Raji (cell line): ENCODE data around the gene ILK.

Source experiments
- POLR2A ChIP-seq: IDR thresholded peaks from 2 replicates; pipeline ENCODE4 v1.6.1; 2011; ENCODE audit warnings: low read depth, low read length, control low read depth; ENCODE audit not compliant: insufficient read depth

The ILK gene

DNA sequence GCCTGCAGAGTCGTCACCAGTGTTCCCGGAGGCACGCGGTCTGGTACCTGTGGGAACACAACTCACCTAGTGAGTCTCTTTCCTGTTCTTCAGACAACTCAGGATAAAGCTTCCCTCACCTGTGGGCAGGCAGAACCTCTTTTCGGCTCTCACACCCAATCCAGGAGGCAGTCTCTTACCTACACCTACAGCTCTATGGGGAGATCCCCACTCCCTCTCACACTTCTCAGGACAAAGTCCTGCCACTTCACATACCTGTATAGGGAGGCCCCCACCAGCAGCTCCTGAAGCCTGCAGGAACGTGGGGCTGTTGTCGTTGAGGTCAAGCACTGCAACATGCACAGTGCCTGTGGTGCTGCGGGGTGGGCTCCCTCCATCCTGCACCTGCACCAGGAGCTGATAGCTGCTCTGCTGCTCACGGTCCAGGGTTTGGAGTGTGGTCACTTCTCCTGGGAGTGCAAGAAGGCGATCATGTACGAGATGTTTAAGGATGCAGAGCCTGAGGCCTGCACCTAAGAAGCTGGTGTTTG lies 27.9 kb downstream of the ILK start:
- no peak for TF ChIP-seq POLR2A

DNA sequence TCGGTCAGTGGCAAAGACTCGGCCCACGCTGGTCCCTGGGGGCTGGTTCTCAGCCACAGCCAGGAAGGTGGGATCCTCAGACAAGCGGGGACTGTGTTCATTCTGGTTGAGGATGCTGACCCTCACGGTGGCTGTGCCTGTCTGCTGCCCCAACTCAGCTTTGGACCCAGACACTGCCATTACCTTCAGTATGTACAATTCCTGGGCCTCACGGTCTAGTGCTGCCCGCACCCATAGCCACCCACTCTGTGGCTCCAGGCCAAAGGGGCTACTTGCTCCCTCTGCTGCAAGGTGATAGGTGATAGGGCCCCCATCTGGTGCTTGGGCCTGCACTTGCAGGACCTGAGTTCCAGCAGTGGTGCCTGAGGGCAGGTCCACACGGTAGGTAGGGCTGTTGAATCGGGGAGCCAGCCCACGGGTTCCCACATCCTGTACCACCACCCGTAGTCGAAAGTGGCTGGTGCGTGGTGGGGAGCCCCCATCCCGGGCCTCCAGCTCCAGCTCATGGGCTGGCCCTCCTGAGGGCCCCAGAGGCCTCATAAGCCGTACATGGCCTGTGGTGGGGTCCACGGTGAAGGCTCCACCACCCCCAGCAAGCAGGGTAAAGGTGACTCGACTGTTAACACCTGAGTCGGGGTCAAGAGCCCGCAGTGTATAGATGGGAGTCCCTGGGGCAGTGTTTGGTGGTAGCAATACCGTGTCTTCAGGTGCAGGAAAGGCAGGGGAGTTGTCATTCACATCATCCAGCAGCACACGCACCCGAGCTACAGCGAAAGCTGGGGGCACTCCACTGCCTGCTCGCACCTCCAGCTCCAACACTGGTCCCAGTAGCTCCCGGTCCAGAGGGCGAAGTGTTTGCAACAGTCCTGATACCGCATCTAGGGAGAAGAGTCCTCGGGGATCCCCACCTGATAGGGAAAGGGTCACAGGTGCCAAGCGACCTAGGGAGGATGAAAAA lies 28.8 kb downstream of the ILK start:
- TF ChIP-seq POLR2A = no peak

DNA sequence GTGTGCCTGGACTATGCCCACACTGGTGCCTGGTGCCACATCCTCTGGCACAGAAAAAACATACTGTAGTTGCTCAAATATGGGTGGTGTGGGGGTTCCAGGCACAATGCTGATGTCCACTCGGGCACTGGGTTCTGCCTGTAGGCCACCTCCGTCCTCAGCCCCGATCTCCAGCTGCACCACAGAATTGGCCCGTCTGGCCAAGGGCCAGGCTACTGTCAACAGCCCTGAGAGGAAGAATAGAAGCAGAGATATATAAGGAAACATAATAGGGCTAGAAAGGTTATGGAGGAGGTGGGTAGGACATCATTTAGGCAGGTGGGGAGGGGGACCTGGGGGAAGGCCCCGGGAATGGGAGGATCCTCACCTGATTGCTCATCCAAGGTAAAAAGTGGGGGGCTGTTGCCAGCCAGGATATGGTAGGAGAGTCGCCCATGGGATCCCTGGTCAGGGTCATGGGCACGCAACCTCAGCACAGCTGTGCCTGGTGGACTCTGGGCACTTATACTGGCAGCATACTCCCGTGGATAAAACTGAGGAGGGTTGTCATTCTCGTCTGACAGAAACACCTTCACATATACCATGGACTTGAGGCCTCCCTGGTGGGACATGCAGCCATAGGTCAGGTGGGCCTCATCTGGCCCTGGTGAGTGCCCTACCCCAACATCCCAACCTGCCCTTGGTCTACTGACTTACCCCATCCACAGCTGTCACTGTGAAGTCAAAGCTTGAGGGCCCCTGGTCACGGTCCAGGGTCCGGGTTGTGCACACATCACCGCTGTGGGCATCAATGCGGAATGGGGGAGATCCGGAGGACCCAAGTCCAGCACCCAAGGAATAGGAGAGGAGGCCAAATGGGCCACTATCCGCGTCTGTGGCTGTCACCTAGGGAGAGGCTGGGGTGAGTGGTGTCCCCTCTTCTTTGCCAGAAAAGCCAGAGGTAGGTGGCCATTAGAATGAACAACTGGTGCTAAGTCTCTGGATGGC lies 30.1 kb downstream of the ILK start:
- no peak for TF ChIP-seq POLR2A

DNA sequence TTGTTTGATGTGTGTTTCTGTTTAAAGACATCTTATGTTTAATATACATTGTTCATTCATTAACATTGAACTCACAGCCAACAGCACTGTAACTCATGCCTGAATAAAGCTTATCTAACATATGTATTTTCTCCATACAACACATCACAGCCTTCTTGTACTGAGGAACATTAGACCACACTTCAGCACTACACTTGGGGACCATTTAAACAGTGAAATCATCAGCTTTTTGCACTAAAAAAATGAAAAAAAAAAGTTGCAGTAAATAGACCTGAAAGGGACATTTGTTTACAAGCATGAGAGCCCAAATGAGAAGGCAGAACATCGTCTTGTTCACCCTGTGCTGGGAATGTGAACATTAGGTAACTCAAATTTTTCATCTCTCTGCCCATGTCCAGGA lies 31.0 kb downstream of the ILK start:
- no peak for TF ChIP-seq POLR2A

- TF ChIP-seq POLR2A = no peak
Measured at GRCh38 chr11:6635082-6635932, 31.7 kb downstream of the ILK start.

- no peak for TF ChIP-seq POLR2A
Measured at GRCh38 chr11:6636480-6636879, 32.9 kb downstream of the ILK start.

GRCh38 chr11:6637871-6638270 lies 34.3 kb downstream of the ILK start:
- TF ChIP-seq POLR2A = no peak

GRCh38 chr11:6638429-6638828 lies 34.9 kb downstream of the ILK start:
- TF ChIP-seq POLR2A = no peak

DNA sequence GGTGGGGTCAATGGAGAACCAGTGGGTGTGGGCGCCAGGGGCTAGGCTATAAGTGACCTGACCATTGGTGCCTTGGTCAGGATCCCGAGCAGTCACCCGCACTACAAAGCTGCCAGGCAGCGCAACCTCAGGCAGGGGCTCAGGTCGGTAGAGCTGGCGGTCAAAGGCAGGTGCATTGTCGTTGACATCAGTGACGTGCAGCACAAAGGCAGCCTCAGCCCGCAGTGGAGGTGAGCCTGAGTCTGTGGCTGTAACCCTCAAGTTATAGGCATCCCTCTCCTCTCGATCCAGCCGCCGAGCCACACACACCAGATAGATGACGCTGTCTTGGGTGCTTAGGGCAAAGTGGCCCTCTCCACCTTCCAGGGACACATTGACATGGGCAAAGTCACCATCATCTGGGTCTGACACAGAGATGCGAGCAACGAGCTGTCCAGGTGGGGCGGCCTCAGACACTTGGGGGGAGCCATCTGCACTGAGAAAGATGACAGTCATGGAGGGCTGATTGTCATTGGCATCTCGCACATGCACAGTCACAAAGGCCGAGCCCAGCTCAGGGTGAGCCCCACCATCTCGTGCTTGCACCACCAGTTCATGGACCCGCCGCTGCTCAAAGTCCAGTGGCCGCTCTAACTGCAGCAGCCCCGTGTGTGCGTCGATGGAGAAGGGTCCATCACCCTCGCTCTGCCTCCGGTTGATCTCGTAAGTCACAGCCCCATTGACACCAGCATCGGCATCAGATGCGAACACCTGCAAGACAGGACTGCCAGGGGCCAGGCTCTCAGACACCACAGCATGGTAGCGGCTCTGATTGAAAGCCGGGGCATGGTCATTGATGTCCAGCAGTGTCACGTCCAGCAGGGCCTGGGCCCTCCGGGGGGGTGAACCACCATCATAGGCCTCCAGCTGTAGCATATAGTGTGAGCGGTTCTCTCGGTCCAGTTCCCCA lies 36.7 kb downstream of the ILK start:
- no peak for TF ChIP-seq POLR2A

- TF ChIP-seq POLR2A = no peak
Measured at GRCh38 chr11:6640985-6641701, 37.6 kb downstream of the ILK start.

GRCh38 chr11:6642957-6643356 lies 39.4 kb downstream of the ILK start:
- no peak for TF ChIP-seq POLR2A

- TF ChIP-seq POLR2A = no peak
Measured at GRCh38 chr11:6646071-6646470, 42.5 kb downstream of the ILK start.

GRCh38 chr11:6646576-6646917 lies 43.0 kb downstream of the ILK start:
- TF ChIP-seq POLR2A = no peak
